Vagina (tissue), 2 donors: ENCODE results near the gene ASIC3. TPM values are rescaled to one million over a fixed set of nuclear protein-coding genes. Genes with fewer than 3 reads are reported as not detected.

Experiments used
- DNase-seq, 2 donors: peaks; one replicate each; pipeline ENCODE4 v3.0.0-alpha.2; 2017; ENCODE audit errors: extremely low spot score in 2 of 2
- H3K27ac ChIP-seq: fragments of 200-600 bp; sonication (generic); one replicate; pipeline ENCODE4 v1.5.1; 2019
- H3K27me3 ChIP-seq: fragments of 200-600 bp; sonication (generic); one replicate; pipeline ENCODE4 v1.5.1; 2019
- H3K36me3 ChIP-seq, 2 donors: fragments of 200-600 bp; sonication (generic); one replicate each; pipeline ENCODE4 v1.5.1; 2017 to 2019
- H3K4me1 ChIP-seq: fragments of 200-600 bp; sonication (generic); one replicate; pipeline ENCODE4 v1.5.1; 2019
- H3K4me3 ChIP-seq, 2 donors: fragments of 200-600 bp; sonication (generic); 1 replicate in 1 of 2; 2 replicates in 1 of 2; pipeline ENCODE4 v1.5.1; 2016 to 2019
- H3K9me3 ChIP-seq: fragments of 200-600 bp; sonication (generic); one replicate; pipeline ENCODE4 v1.5.1; 2019
- POLR2A ChIP-seq, 2 donors: fragments of 450-650 bp; IDR thresholded peaks; one replicate each; pipeline ENCODE4 v1.6.1; 2017; ENCODE audit warnings: antibody characterized with exemption in 2 of 2, mild to moderate bottlenecking in 2 of 2, moderate library complexity in 2 of 2
- POLR2AphosphoS5 ChIP-seq, 2 donors: sonication (generic); formaldehyde crosslinking; IDR thresholded peaks; one replicate each; pipeline ENCODE4 v1.9.0; 2017; ENCODE audit warnings: antibody characterized with exemption in 2 of 2, mild to moderate bottlenecking in 2 of 2, low read depth in 1 of 2; ENCODE audit not compliant: insufficient read depth in 1 of 2
- intact Hi-C: fragments of 100-400 bp; cut with DNase I; formaldehyde crosslinking; loops from one replicate; pipeline ENCODE4 v1.15.1; 2023
- total RNA-seq: library from RNA; depleted of rRNA; stranded (reverse); fragments of >200 nt; gene quantifications from one replicate; pipeline ENCODE4 v1.2.3, GENCODE V29; 2016
- TF ChIP-seq, protein P1 (sequence below), 3 experiments: fragments of 450-650 bp in 2 of 3; fragments of 200-600 bp in 1 of 3; sonication (generic) in 1 of 3; IDR thresholded peaks; one replicate each; pipeline ENCODE4 v1.5.1; 2017 to 2019; ENCODE audit warnings: antibody characterized with exemption in 3 of 3, mild to moderate bottlenecking in 2 of 3, moderate library complexity in 2 of 3

ASIC3 gene
- total RNA-seq, 1 donor from 2014 or later, result 3.7 TPM

- TF ChIP-seq, protein P1, sequence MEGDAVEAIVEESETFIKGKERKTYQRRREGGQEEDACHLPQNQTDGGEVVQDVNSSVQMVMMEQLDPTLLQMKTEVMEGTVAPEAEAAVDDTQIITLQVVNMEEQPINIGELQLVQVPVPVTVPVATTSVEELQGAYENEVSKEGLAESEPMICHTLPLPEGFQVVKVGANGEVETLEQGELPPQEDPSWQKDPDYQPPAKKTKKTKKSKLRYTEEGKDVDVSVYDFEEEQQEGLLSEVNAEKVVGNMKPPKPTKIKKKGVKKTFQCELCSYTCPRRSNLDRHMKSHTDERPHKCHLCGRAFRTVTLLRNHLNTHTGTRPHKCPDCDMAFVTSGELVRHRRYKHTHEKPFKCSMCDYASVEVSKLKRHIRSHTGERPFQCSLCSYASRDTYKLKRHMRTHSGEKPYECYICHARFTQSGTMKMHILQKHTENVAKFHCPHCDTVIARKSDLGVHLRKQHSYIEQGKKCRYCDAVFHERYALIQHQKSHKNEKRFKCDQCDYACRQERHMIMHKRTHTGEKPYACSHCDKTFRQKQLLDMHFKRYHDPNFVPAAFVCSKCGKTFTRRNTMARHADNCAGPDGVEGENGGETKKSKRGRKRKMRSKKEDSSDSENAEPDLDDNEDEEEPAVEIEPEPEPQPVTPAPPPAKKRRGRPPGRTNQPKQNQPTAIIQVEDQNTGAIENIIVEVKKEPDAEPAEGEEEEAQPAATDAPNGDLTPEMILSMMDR (IDR thresholded peaks at IDR 0.05), result no peak
- TF ChIP-seq POLR2A (IDR thresholded peaks at IDR 0.05) (no peak), POLR2AphosphoS5 (IDR thresholded peaks at IDR 0.05; ENCODE audit: insufficient read depth in 1 of 2, low read depth in 1 of 2) (no peak)
- H3K27ac ChIP-seq, result peak overlapping the region; percentile 99
- H3K9me3 ChIP-seq, result no peaks in the 10 kb centered on the region
- H3K4me3 ChIP-seq, result peak overlapping the region; percentile 87 to 91
- intact Hi-C loops, result no loop called here
- DNase-seq, result no peak
- H3K4me1 ChIP-seq, result peaks cover 63% of the 10 kb centered on the region
- no peaks in the 10 kb centered on the region for H3K27me3 ChIP-seq
- H3K36me3 ChIP-seq, result peaks cover 0 to 17% of the 10 kb centered on the region in 2 donors
Measured at GRCh38 chr7:151060416-151061212, 12.3 kb downstream of the ASIC3 start.

GRCh38 chr7:151061213-151062110 is 13.1 kb downstream of the ASIC3 start:
- Histone ChIP-seq H3K9me3 (no peaks in the 10 kb centered on the region), H3K36me3 (peaks cover 0 to 25% of the 10 kb centered on the region in 2 donors), H3K27me3 (no peaks in the 10 kb centered on the region), H3K4me3 (peak overlapping the region in 1 of 2 donors; percentile 91), H3K4me1 (peaks cover 62% of the 10 kb centered on the region), H3K27ac (peak overlapping the region; percentile 99)
- intact Hi-C loops, result no loop called here
- no peak for TF ChIP-seq POLR2A (IDR thresholded peaks at IDR 0.05)
- no peak for TF ChIP-seq POLR2AphosphoS5 (IDR thresholded peaks at IDR 0.05; ENCODE audit: insufficient read depth in 1 of 2, low read depth in 1 of 2)
- TF ChIP-seq, protein P1 (IDR thresholded peaks at IDR 0.05), result no peak
- DNase-seq, result no peak

DNA sequence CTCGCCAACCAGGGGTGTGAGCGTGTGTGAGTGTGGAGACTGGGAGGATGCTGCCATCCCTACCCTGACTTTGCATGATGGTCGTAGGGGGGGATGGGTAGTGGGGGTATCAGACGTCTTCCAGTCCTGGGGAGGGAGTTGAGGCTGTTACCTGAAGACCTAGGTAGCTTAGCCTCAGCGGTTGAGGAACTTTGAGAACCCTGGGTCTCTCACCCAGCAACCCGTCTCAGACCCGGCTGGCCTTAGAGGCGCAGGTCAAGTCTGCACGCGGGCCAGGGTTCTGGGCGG is 13.7 kb downstream of the ASIC3 start:
- DNase-seq, result no peak
- H3K27me3 ChIP-seq, result no peaks in the 10 kb centered on the region
- no peak for TF ChIP-seq POLR2A (IDR thresholded peaks at IDR 0.05)
- peak in 1 of 2 donors; percentile 13 for TF ChIP-seq POLR2AphosphoS5 (IDR thresholded peaks at IDR 0.05; ENCODE audit: insufficient read depth in 1 of 2, low read depth in 1 of 2)
- peak overlapping the region in 1 of 2 donors; percentile 41 for H3K4me3 ChIP-seq
- peak overlapping the region; percentile 99 for H3K27ac ChIP-seq
- H3K4me1 ChIP-seq, result peaks cover 56% of the 10 kb centered on the region
- intact Hi-C loops, result no loop called here
- H3K9me3 ChIP-seq, result no peaks in the 10 kb centered on the region
- peaks cover 0 to 31% of the 10 kb centered on the region in 2 donors for H3K36me3 ChIP-seq

- intact Hi-C loops, result no loop called here
- DNase-seq, result no peak
- H3K9me3 ChIP-seq, result no peaks in the 10 kb centered on the region
- no peaks in the 10 kb centered on the region for H3K27me3 ChIP-seq
- peak overlapping the region; percentile 99 for H3K27ac ChIP-seq
- H3K4me1 ChIP-seq, result peaks cover 51% of the 10 kb centered on the region
- peaks cover 0 to 37% of the 10 kb centered on the region in 2 donors for H3K36me3 ChIP-seq
- no peak for TF ChIP-seq POLR2AphosphoS5 (IDR thresholded peaks at IDR 0.05; ENCODE audit: insufficient read depth in 1 of 2, low read depth in 1 of 2)
- TF ChIP-seq, protein P1 (IDR thresholded peaks at IDR 0.05), result no peak
- no peak for TF ChIP-seq POLR2A (IDR thresholded peaks at IDR 0.05)
- peak overlapping the region; percentile 14 to 41 for H3K4me3 ChIP-seq
Measured at GRCh38 chr7:151062399-151063211, 14.3 kb downstream of the ASIC3 start.

GRCh38 chr7:151063212-151063561 is 14.9 kb downstream of the ASIC3 start:
- Histone ChIP-seq H3K4me3 (peak overlapping the region; percentile 14 to 41), H3K27ac (peak overlapping the region; percentile 99), H3K36me3 (peaks cover 0 to 42% of the 10 kb centered on the region in 2 donors), H3K27me3 (no peaks in the 10 kb centered on the region), H3K4me1 (peaks cover 50% of the 10 kb centered on the region), H3K9me3 (no peaks in the 10 kb centered on the region)
- TF ChIP-seq, protein P1 (IDR thresholded peaks at IDR 0.05), result no peak
- TF ChIP-seq POLR2A (IDR thresholded peaks at IDR 0.05) (no peak), POLR2AphosphoS5 (IDR thresholded peaks at IDR 0.05; ENCODE audit: insufficient read depth in 1 of 2, low read depth in 1 of 2) (peak in 1 of 2 donors; percentile 35)
- DNase-seq, result no peak
- intact Hi-C loops, result no loop called here
